IMR-90 (cell line): ENCODE measurements around the gene DENND10. TPM values are rescaled to one million over a fixed set of nuclear protein-coding genes. Genes with fewer than 3 reads are reported as not detected.

Experiments
- ATAC-seq: fragments of 200-7000 bp; cut with Tn5 transposase; 2 replicates; pipeline ENCODE4 v1.9.1; 2020; ENCODE audit warnings: low read depth, mild to moderate bottlenecking, moderate library complexity
- BruUV-seq: library from RNA; stranded (reverse); fragments of 400-500 nt; replicated peaks from 2 replicates; lab custom pipeline; 2021; lab: Mats Ljungman, UMichigan
- CTCF ChIA-PET: fragments of 300-600 bp; formaldehyde crosslinking; extraction: SDS; loops from one replicate; lab custom pipeline; 2021; ENCODE audit warnings: antibody characterized with exemption; lab: Yijun Ruan, JAX
- POLR2A ChIA-PET: fragments of 300-600 bp; sonication (Branson Sonifier 250); formaldehyde crosslinking; loops from one replicate; lab custom pipeline; 2022; ENCODE audit warnings: antibody characterized with exemption; ENCODE audit not compliant: unreplicated experiment; lab: Charles Lee
- DNase-seq: peaks from one replicate; pipeline ENCODE4 v3.0.0; 2013
- H2AFZ ChIP-seq: replicated peaks from 2 replicates; pipeline ENCODE3; 2013; ENCODE audit warnings: low read length, mild to moderate bottlenecking; ENCODE audit not compliant: poor library complexity
- H2AK5ac ChIP-seq: 2 replicates; pipeline ENCODE4 v1.6.1; 2013; ENCODE audit warnings: low read depth, low read length, inconsistent platforms
- H2AK9ac ChIP-seq: replicated peaks from 2 replicates; pipeline ENCODE3; 2013; ENCODE audit warnings: mild to moderate bottlenecking, low read depth, low read length, moderate library complexity; ENCODE audit not compliant: poor library complexity
- H2BK120ac ChIP-seq: 2 replicates; pipeline ENCODE4 v1.6.1; 2013; ENCODE audit warnings: low read depth, low read length, inconsistent platforms
- H2BK15ac ChIP-seq: 3 replicates; pipeline ENCODE4 v1.6.1; 2013; ENCODE audit warnings: low read depth, low read length, inconsistent platforms
- H2BK20ac ChIP-seq: 2 replicates; pipeline ENCODE4 v1.6.1; 2013; ENCODE audit warnings: low read depth, mild to moderate bottlenecking, inconsistent platforms, low read length, moderate library complexity
- H2BK5ac ChIP-seq: 2 replicates; pipeline ENCODE4 v1.6.1; 2013; ENCODE audit warnings: mild to moderate bottlenecking, low read depth, low read length, inconsistent platforms; ENCODE audit not compliant: poor library complexity, severe bottlenecking
- H3K14ac ChIP-seq: replicated peaks from 2 replicates; pipeline ENCODE4 v1.6.1; 2013; ENCODE audit warnings: low read depth, low read length, inconsistent platforms
- H3K18ac ChIP-seq: 2 replicates; pipeline ENCODE4 v1.6.1; 2013; ENCODE audit warnings: low read depth, low read length, control low read depth
- H3K23ac ChIP-seq: 2 replicates; pipeline ENCODE4 v1.6.1; 2013; ENCODE audit warnings: low read depth, low read length, inconsistent platforms
- H3K27ac ChIP-seq: 2 replicates; pipeline ENCODE4 v1.5.1; 2013; ENCODE audit warnings: mild to moderate bottlenecking, control low read depth, low read length; ENCODE audit not compliant: insufficient read depth
- H3K27me3 ChIP-seq: 2 replicates; pipeline ENCODE4 v1.6.1; 2013; ENCODE audit warnings: low read length; ENCODE audit not compliant: control insufficient read depth, insufficient read depth
- H3K36me3 ChIP-seq: 2 replicates; pipeline ENCODE4 v1.6.1; 2013; ENCODE audit warnings: low read length, mixed read lengths; ENCODE audit not compliant: control insufficient read depth, insufficient read depth
- H3K4ac ChIP-seq: 2 replicates; pipeline ENCODE4 v1.6.1; 2013; ENCODE audit warnings: low read depth, low read length, inconsistent platforms
- H3K4me1 ChIP-seq: 2 replicates; pipeline ENCODE4 v1.6.1; 2013; ENCODE audit warnings: low read length, mixed read lengths; ENCODE audit not compliant: control insufficient read depth, insufficient read depth
- H3K4me2 ChIP-seq: 2 replicates; pipeline ENCODE4 v1.6.1; 2013; ENCODE audit warnings: low read depth, mild to moderate bottlenecking, control low read depth, low read length, moderate library complexity
- H3K4me3 ChIP-seq: 2 replicates; pipeline ENCODE4 v1.5.1; 2013; ENCODE audit warnings: low read depth, mild to moderate bottlenecking, control low read depth, low read length, moderate library complexity; ENCODE audit not compliant: insufficient read depth
- H3K56ac ChIP-seq: 2 replicates; pipeline ENCODE4 v1.6.1; 2013; ENCODE audit warnings: low read length, inconsistent platforms; ENCODE audit not compliant: insufficient read depth; ENCODE audit errors: extremely low read depth
- H3K79me1 ChIP-seq, 2 experiments: 2 replicates each; pipeline ENCODE4 v1.6.1; 2013; ENCODE audit warnings: low read length in 2 of 2, inconsistent platforms in 1 of 2, low read depth in 1 of 2
- H3K9ac ChIP-seq: 2 replicates; pipeline ENCODE4 v1.6.1; 2013; ENCODE audit warnings: low read depth, low read length, control low read depth
- H3K9me1 ChIP-seq: 2 replicates; pipeline ENCODE4 v1.6.1; 2013; ENCODE audit warnings: low read length, inconsistent platforms; ENCODE audit not compliant: insufficient read depth
- H3K9me3 ChIP-seq: 2 replicates; pipeline ENCODE4 v1.6.1; 2013; ENCODE audit warnings: low read length; ENCODE audit not compliant: control insufficient read depth, insufficient read depth
- H4K20me1 ChIP-seq: 2 replicates; pipeline ENCODE4 v1.6.1; 2013; ENCODE audit warnings: low read length, inconsistent platforms; ENCODE audit not compliant: insufficient read depth
- H4K5ac ChIP-seq: 2 replicates; pipeline ENCODE4 v1.6.1; 2013; ENCODE audit warnings: mild to moderate bottlenecking, low read depth, low read length, control low read depth
- H4K8ac ChIP-seq, 2 experiments: 2 replicates each; pipeline ENCODE4 v1.6.1; 2013; ENCODE audit warnings: low read depth in 2 of 2, low read length in 2 of 2, control low read depth in 1 of 2, inconsistent platforms in 1 of 2
- H4K91ac ChIP-seq: 2 replicates; pipeline ENCODE4 v1.6.1; 2013; ENCODE audit warnings: low read depth, low read length, inconsistent platforms; ENCODE audit not compliant: insufficient read depth
- BHLHE40 ChIP-seq: fragments of 150-350 bp; IDR thresholded peaks from 2 replicates; pipeline ENCODE4 v1.6.1; 2016; ENCODE audit warnings: mild to moderate bottlenecking, low read depth, low read length
- CEBPB ChIP-seq: IDR thresholded peaks from 2 replicates; pipeline ENCODE4 v1.6.1; 2012; ENCODE audit warnings: low read depth, low read length, improper control_type of control experiment
- MAFK ChIP-seq: IDR thresholded peaks from 2 replicates; pipeline ENCODE4 v1.6.1; 2012; ENCODE audit warnings: low read depth, low read length, improper control_type of control experiment
- MAZ ChIP-seq: IDR thresholded peaks from 2 replicates; pipeline ENCODE4 v1.6.1; 2012; ENCODE audit warnings: low read depth, mild to moderate bottlenecking, low read length, improper control_type of control experiment, moderate library complexity, borderline replicate concordance
- MXI1 ChIP-seq: IDR thresholded peaks from 2 replicates; pipeline ENCODE4 v1.6.1; 2012; ENCODE audit warnings: low read depth, mild to moderate bottlenecking, low read length, moderate library complexity, borderline replicate concordance
- NFE2L2 ChIP-seq: fragments of 150-350 bp; IDR thresholded peaks from 2 replicates; pipeline ENCODE4 v1.6.1; 2016; ENCODE audit warnings: low read depth, mild to moderate bottlenecking, low read length
- POLR2A ChIP-seq: IDR thresholded peaks from 2 replicates; pipeline ENCODE4 v1.6.1; 2012; ENCODE audit warnings: mild to moderate bottlenecking, low read depth, low read length
- RAD21 ChIP-seq: IDR thresholded peaks from 2 replicates; pipeline ENCODE4 v1.6.1; 2012; ENCODE audit warnings: low read length, improper control_type of control experiment
- RCOR1 ChIP-seq: IDR thresholded peaks from 2 replicates; pipeline ENCODE4 v1.6.1; 2012; ENCODE audit warnings: mild to moderate bottlenecking, low read length, improper control_type of control experiment; ENCODE audit not compliant: insufficient replicate concordance
- RFX5 ChIP-seq: IDR thresholded peaks from 2 replicates; pipeline ENCODE4 v1.8.0; 2012; ENCODE audit warnings: low read depth, mild to moderate bottlenecking, low read length, moderate library complexity
- USF2 ChIP-seq: fragments of 150-350 bp; IDR thresholded peaks from 2 replicates; pipeline ENCODE4 v1.6.1; 2017; ENCODE audit warnings: mild to moderate bottlenecking, antibody characterized with exemption, low read length, low read depth
- WGBS, 2 experiments: methylation state at CpG; one replicate each; pipeline versions ENCODE4 v1.1.5 to v1.1.7; 2013; ENCODE audit warnings: missing lambda C conversion rate in 2 of 2; ENCODE audit not compliant: insufficient read length in 1 of 2; ENCODE audit errors: extremely low coverage in 2 of 2; 5-methylcytosine and 5-hydroxymethylcytosine counted together
- dilution Hi-C: fragments of 300-500 bp; cut with HindIII; formaldehyde crosslinking; loops from one replicate; pipeline ENCODE4 v1.14.3; 2018; ENCODE audit warnings: low sequenced_read_pairs; ENCODE audit not compliant: unreplicated experiment
- in situ Hi-C: fragments of 300-500 bp; cut with MboI; formaldehyde crosslinking; loops from 3 replicates; pipeline ENCODE4 v1.14.3; 2019; ENCODE audit warnings: low sequenced_read_pairs, inconsistent platforms, mixed read lengths
- intact Hi-C: fragments of 100-400 bp; cut with micrococcal nuclease; formaldehyde crosslinking; loops from 2 replicates; pipeline ENCODE4 v1.10.0; 2022
- polyA plus RNA-seq, 3 experiments: library from polyadenylated mRNA; depleted of rRNA; stranded (reverse); fragments of >200 nt; gene quantifications; 2 replicates each; pipeline ENCODE4 v1.2.3, GENCODE V29; 2012; ENCODE audit warnings: low replicate concordance in 1 of 3
- total RNA-seq: library from RNA; depleted of rRNA; stranded (reverse); fragments of >200 nt; gene quantifications from 2 replicates; pipeline ENCODE4 v1.2.3, GENCODE V29; 2012
- TF ChIP-seq, protein P1 (sequence below): conservative IDR thresholded peaks from 2 replicates; pipeline ENCODE4 v1.5.1; 2012; ENCODE audit warnings: mild to moderate bottlenecking, low read depth, low read length, improper control_type of control experiment
- TF ChIP-seq, protein P2 (sequence below): fragments of 150-350 bp; IDR thresholded peaks from 2 replicates; pipeline ENCODE4 v1.6.1; 2016; ENCODE audit warnings: low read depth, mild to moderate bottlenecking, low read length, moderate library complexity, borderline replicate concordance

DENND10 gene
- total and polyA plus RNA-seq, 2 of the 4 experiments (the other 2 are of a cell fraction) = 50.9 to 81.4 TPM

- peaks cover 8 to 34% of the 10 kb centered on the region in 2 experiments; a peak in 3 of 4 replicates for H3K79me1 ChIP-seq
- no peak overlapping the region for H2BK20ac ChIP-seq
- no TSS peak for BruUV-seq
- no peak overlapping the region for H3K14ac ChIP-seq
- no peak overlapping the region for H3K18ac ChIP-seq
- intact Hi-C loops (no loop called here), dilution Hi-C loops (no loop called here), in situ Hi-C loops (no loop called here)
- H3K27ac ChIP-seq = no peak overlapping the region
- H4K5ac ChIP-seq = no peak overlapping the region
- POLR2A ChIA-PET = no interaction called here
- 83% methylated on average over 9 of the region's 14 CpGs; no CpG with 5 or more reads in 1 of the 2 experiments for WGBS, 2 experiments
- H3K9ac ChIP-seq = no peak overlapping the region
- no peak for TF ChIP-seq RFX5
- TF ChIP-seq, protein P1, sequence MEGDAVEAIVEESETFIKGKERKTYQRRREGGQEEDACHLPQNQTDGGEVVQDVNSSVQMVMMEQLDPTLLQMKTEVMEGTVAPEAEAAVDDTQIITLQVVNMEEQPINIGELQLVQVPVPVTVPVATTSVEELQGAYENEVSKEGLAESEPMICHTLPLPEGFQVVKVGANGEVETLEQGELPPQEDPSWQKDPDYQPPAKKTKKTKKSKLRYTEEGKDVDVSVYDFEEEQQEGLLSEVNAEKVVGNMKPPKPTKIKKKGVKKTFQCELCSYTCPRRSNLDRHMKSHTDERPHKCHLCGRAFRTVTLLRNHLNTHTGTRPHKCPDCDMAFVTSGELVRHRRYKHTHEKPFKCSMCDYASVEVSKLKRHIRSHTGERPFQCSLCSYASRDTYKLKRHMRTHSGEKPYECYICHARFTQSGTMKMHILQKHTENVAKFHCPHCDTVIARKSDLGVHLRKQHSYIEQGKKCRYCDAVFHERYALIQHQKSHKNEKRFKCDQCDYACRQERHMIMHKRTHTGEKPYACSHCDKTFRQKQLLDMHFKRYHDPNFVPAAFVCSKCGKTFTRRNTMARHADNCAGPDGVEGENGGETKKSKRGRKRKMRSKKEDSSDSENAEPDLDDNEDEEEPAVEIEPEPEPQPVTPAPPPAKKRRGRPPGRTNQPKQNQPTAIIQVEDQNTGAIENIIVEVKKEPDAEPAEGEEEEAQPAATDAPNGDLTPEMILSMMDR = no peak
- no peak for TF ChIP-seq NFE2L2
- no peak for TF ChIP-seq MAFK
- TF ChIP-seq BHLHE40 = no peak
- TF ChIP-seq RCOR1 = no peak
- TF ChIP-seq MAZ = no peak
- TF ChIP-seq CEBPB = no peak
- TF ChIP-seq MXI1 = no peak
- TF ChIP-seq POLR2A = no peak
- TF ChIP-seq RAD21 = no peak
- TF ChIP-seq, protein P2, sequence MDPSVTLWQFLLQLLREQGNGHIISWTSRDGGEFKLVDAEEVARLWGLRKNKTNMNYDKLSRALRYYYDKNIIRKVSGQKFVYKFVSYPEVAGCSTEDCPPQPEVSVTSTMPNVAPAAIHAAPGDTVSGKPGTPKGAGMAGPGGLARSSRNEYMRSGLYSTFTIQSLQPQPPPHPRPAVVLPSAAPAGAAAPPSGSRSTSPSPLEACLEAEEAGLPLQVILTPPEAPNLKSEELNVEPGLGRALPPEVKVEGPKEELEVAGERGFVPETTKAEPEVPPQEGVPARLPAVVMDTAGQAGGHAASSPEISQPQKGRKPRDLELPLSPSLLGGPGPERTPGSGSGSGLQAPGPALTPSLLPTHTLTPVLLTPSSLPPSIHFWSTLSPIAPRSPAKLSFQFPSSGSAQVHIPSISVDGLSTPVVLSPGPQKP = no peak
- no peak for TF ChIP-seq USF2
- H3K4me1 ChIP-seq = peaks cover 16% of the 10 kb centered on the region
- H2AK5ac ChIP-seq = no peak overlapping the region
- no peaks in the 10 kb centered on the region for H3K9me3 ChIP-seq
- no peak overlapping the region for H3K23ac ChIP-seq
- no peak overlapping the region for H2AFZ ChIP-seq
- H3K36me3 ChIP-seq = peaks cover 36% of the 10 kb centered on the region
- peaks cover 9% of the 10 kb centered on the region for H3K9me1 ChIP-seq
- H3K4ac ChIP-seq = no peak overlapping the region
- CTCF ChIA-PET = interaction anchor here (0.8 kb wide), 1 partner anchor 66 kb away, joined by 3 read pairs; no protein-coding TSS in a partner anchor
- no peak overlapping the region for H3K56ac ChIP-seq
- H4K20me1 ChIP-seq = no peaks in the 10 kb centered on the region
- no peak overlapping the region for H2BK5ac ChIP-seq
- H2AK9ac ChIP-seq = no peak overlapping the region
- no peak overlapping the region for H3K4me3 ChIP-seq
- no peak for DNase-seq
- no peak overlapping the region for H2BK120ac ChIP-seq
- H3K4me2 ChIP-seq = no peak overlapping the region
- H2BK15ac ChIP-seq = no peak overlapping the region; the same call in 2 of the 3 replicates
- no peak for ATAC-seq
- H3K27me3 ChIP-seq = no peaks in the 10 kb centered on the region
- no peak overlapping the region for H4K8ac ChIP-seq
- no peak overlapping the region for H4K91ac ChIP-seq
Measured at GRCh38 chr10:119132521-119133345, 28.8 kb downstream of the DENND10 start.
